Measurements from ENCODE around the gene LRRC59.
A peak's percentile ranks its signal among the peaks of the same experiment; 100 is the strongest.
"Not testable (repeated sequence)": the region's sequence is repeated elsewhere in the genome, so short reads cannot be mapped to it uniquely, and the experiment has no call there.

Gene LRRC59

DNA sequence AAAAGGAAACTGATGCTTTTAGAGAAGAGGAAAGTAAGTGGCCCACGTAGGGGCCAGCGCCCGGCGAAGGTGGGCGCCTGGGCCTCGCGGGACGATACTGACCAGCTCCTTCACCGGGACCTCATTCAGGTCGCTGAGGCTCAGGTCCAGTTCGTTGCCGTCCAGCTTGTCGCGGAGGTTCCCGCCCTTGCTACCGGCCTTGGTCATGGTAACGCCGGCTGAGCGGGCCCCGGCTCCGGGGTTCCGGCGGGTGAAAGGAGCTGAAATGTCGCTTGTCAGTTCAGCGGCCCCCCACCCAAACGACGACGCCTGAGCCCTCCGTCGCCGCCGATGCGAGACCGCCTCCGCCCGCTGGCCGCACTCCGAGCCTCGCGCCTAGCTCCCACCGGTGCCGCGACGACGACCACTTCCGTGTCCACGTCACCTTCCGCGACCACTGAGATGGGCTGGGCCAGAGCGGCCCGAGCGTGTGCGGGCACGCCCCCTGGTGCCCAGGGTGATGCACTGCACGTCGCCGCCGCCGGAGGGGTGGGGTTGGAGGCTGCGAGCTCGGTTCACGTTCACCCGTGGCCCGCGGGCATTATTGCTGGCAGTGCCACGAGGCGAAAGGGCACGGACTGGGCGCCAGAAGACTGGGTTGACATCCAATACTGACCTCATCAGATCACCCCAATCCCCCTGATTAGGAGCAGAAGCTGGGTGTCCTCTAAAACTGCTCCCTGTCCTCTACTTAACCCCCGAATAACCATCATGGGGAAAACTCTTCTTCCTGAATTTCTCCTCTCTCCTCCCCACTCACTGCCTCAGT lies at the start of gene LRRC59:
Gene LRRC59, minus strand, starts transcription at position 413 of the 808 bp plus-strand sequence. Its CDS starts 206 bp downstream, at position 207.
- DNase-seq, result peak; percentile 62

- DNase-seq, result no peak
Observed at GRCh38 chr17:50445730-50446325, 48.5 kb upstream of the LRRC59 start.

GRCh38 chr17:50444841-50445715 lies 47.8 kb upstream of the LRRC59 start:
- no peak for DNase-seq

DNA sequence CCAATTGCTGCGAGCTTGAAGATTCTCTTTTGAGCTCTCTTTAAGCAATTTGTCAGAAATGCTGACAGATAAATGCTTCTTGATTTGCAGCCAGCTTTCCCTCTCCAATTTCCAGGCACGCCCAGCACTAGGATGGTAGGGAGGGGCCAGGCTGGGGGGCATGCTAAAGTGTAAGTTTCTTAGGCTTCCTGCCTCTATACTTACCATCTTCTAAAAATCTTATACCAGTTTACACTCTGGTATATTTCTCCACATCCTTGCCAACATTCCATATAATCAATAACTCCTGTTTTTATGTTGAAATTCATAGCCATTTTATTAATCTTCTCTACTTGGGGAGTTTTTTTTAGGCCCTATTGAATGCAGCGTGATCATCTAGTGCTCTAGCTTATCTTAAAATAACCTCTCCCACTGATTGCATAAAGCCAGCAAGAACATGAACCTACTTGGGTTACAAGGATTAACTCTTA lies 46.2 kb upstream of the LRRC59 start:
- DNase-seq, result no peak

GRCh38 chr17:50440838-50441829 lies 43.8 kb upstream of the LRRC59 start:
- DNase-seq, result no peak

GRCh38 chr17:50440172-50440837 lies 43.0 kb upstream of the LRRC59 start:
- no peak for DNase-seq

- DNase-seq, result no peak
Observed at GRCh38 chr17:50439008-50439407, 41.7 kb upstream of the LRRC59 start.

DNA sequence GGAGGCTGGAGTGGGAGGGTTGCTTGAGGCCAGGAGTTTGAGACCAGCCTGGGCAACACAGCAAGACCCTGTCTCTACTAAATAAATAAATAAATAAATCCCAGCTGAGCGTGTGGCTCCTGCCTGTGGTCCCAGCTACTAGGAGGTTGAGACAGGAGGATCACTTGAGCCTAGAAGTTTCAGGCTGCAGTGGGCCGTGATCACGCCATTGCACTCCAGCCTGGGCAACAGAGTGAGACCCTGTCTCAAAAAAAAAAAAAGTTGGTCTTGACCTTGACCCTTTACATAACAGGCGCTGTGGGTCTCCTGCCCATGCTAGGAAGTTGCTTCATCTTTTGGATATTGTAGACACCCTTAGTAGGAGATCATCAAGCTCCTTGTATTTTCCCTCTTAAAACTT lies 40.1 kb upstream of the LRRC59 start:
- DNase-seq, result no peak

DNA sequence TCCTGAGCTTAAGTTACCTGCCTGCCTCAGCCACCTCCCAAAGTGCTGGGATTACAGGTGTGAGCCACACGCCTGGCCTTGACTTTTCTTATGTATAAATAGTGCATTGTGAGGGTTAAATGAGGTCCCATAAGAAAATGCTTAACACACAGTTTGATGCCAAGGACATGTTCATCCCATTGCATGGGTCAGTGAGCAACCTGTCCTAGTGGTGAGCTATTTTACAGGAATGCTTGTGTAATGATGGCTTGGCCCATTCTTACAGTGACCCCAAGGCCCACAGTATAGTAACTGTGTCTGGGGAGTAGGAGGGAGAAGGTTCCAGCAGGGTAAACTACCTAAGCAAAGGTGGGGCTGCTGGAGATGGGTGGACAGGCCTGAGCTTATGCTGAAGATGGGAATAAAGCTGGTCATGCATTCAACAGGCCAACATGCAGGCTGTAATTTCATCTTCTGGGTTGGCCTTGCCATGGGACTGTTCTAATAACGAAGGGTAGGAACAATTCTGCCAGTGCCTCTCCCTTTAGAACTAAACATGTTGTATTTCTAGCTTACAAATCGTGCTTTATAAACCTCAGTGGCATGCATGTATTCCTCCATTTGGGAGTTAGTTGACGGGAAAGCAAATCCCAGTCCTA lies 34.9 kb upstream of the LRRC59 start:
- DNase-seq, result peak; percentile 17

- no peak for DNase-seq
Observed at GRCh38 chr17:50430821-50431618, 33.7 kb upstream of the LRRC59 start.

DNA sequence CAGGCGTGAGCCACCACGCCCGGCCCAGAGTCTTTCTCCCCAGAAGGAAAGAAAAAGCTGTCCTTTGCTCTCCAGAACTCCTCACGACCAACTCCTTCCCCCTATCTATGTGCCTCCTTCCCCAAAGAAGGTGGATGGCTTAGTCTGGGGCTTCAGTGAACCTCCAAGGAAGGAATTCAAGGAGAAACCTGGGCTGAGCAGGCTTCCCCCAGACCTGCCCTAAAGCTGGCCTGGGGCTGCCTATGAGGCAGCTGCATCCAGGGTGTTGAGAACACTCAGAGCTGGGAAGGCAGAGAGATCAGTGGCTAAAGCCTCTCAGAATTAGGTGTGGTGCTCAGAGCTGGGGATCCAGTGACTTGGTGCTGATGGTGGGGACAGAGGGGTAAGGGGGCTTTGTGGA lies 32.5 kb upstream of the LRRC59 start:
- DNase-seq, result no peak

GRCh38 chr17:50428831-50429424 lies 31.6 kb upstream of the LRRC59 start:
- DNase-seq, result no peak

GRCh38 chr17:50428126-50428525 lies 30.8 kb upstream of the LRRC59 start:
- DNase-seq, result not testable (repeated sequence)

DNA sequence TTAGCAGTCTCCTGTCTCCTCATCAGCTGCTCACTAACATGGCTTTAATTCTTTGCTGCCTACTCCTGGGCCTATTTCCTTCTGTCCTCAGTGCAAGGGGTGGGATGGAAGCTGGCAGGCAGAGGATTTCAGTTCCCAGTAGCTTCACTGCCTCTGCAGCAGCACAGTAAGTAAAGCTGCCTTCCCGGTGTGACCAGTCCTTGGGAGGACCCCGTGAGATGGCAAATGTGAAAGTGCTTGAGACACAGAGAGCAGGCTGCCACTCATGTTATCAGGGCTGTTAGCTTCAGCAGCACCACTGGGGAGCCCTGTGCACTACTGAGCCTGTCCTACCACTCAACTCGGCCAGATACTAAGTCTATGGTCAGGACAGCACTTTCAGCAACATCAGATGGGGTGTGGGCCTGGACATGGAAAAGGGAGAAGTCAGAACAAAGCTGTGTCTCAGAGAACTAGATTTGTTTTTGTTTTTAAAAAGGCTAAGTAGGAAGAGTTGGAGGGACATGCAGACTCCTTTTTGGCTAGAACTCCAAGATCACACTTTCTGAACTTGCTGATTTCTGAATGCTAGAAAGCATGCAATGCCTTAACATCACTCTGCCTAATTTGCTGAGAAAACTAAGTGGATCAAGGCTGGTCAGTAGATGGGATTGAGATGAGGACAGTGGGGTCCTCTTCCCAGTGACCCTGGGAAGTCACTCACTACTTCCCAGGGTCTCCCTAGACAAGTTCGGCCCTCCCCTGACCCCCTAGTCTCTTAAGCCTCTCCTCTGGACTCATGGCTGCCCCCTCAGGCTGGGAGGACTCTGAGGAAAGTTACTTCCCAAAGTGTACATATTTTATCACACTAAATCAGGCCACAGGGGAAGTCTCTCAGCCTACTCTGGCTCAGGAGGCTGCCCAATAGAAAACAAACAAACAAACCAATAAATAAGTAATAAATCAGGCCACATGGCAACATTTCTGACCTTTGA lies 29.8 kb upstream of the LRRC59 start:
- no peak for DNase-seq

DNA sequence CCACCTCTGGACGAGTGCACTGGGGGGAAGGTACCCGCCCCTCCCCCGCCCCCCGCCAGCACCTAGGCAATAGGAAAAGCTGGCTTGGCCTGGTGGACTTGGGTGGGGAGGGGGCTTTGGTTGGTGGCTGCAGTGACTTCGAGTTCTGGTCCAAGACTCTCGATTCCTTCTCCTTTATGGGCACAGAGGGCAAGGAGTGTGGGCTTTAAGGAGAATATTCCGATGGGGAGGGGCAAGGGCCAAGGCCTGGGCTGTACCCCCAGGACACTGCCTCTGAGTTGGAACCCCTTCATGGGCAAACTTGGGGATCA lies 29.1 kb upstream of the LRRC59 start:
- DNase-seq, result no peak

GRCh38 chr17:50425682-50426471 lies 28.6 kb upstream of the LRRC59 start, which contains the start of gene ACSF2:
ACSF2 (plus strand) TSS chr17:50426218; CDS start chr17:50426262, 44 bp downstream.
- no peak for DNase-seq

- DNase-seq, result no peak
Observed at GRCh38 chr17:50424996-50425681, 27.8 kb upstream of the LRRC59 start.
